ENCODE measurements around the gene ADTRP.

GRCh38 chr6:11761744-11762620 is 16.6 kb downstream of the ADTRP start:
- no peak for TF ChIP-seq CHD2 (IDR thresholded peaks at IDR 0.05; ENCODE audit: borderline replicate concordance, low read depth, low read length)
- no peak for TF ChIP-seq CTCF (IDR thresholded peaks at IDR 0.05 in 2 of 3, conservative IDR thresholded peaks at IDR 0.05 in 1 of 3; ENCODE audit: control insufficient read depth in 2 of 3, extremely low read depth in 1 of 3, insufficient read depth in 1 of 3, low read depth in 3 of 3, low read length in 3 of 3)
